HS-27A (cell line): ENCODE measurements around the gene RORC.

Experiments used
- DNase-seq: peaks from one replicate; pipeline ENCODE4 v3.0.0-alpha.2; 2012; ENCODE audit warnings: low read depth, missing footprints

Gene RORC

GRCh38 chr1:151847867-151848596, 16.4 kb upstream of the RORC start:
- no peak for DNase-seq

- DNase-seq: no peak
These were observed 15.2 kb upstream of the RORC start for GRCh38 chr1:151846686-151847237.

GRCh38 chr1:151846062-151846568, 14.5 kb upstream of the RORC start:
- DNase-seq: peak; percentile 5

GRCh38 chr1:151843398-151843797, 11.8 kb upstream of the RORC start:
- DNase-seq: no peak

- peak; percentile 41 for DNase-seq
These were observed 9.5 kb upstream of the RORC start for GRCh38 chr1:151841141-151841540.

- no peak for DNase-seq
These were observed 8.8 kb upstream of the RORC start for GRCh38 chr1:151840421-151840820.

GRCh38 chr1:151839457-151840403, 8.1 kb upstream of the RORC start, which contains the start of gene C2CD4D:
TSS of gene C2CD4D (minus strand) at chr1:151839820. CDS start at chr1:151838989, 831 bp downstream.
- no peak for DNase-seq

- no peak for DNase-seq
These were observed 7.4 kb upstream of the RORC start for GRCh38 chr1:151839082-151839412.

- no peak for DNase-seq
These were observed 6.8 kb upstream of the RORC start for GRCh38 chr1:151838222-151839081.

- no peak for DNase-seq
These were observed 6.3 kb upstream of the RORC start for GRCh38 chr1:151837884-151838221.

GRCh38 chr1:151837197-151837596, 5.6 kb upstream of the RORC start:
- no peak for DNase-seq

- no peak for DNase-seq
These were observed 4.0 kb upstream of the RORC start for GRCh38 chr1:151835596-151835995.

GRCh38 chr1:151834239-151834638, 2.6 kb upstream of the RORC start:
- no peak for DNase-seq

GRCh38 chr1:151833172-151833900, 1.7 kb upstream of the RORC start:
- no peak for DNase-seq

- DNase-seq: no peak
These were observed 847 bp upstream of the RORC start for GRCh38 chr1:151832318-151832980.

- DNase-seq: no peak
These were observed 378 bp downstream of the RORC start for GRCh38 chr1:151831256-151831591.

GRCh38 chr1:151830055-151830454, 1.5 kb downstream of the RORC start:
- no peak for DNase-seq

- DNase-seq: no peak
These were observed 2.1 kb downstream of the RORC start for GRCh38 chr1:151829352-151830046.

- no peak for DNase-seq
These were observed 2.7 kb downstream of the RORC start for GRCh38 chr1:151828921-151829320.

GRCh38 chr1:151827853-151828252, 3.7 kb downstream of the RORC start:
- DNase-seq: no peak
